Stimulated activated CD4-positive, alpha-beta T cell treated with anti-CD3 and anti-CD28 coated beads, Interleukin-1b, Interleukin-23, amount 100 ng/mL, for 48 hours (primary cell): ENCODE results near the gene CNOT11.
A peak's percentile ranks its signal among the peaks of the same experiment; 100 is the strongest.
"Not testable (repeated sequence)": the region's sequence is repeated elsewhere in the genome, so short reads cannot be mapped to it uniquely, and the experiment has no call there.

Experiments
- DNase-seq: peaks from one replicate; pipeline ENCODE4 v3.0.0-alpha.2; 2020

CNOT11 gene

GRCh38 chr2:101248756-101249155 is 3.9 kb upstream of the CNOT11 start:
- not testable (repeated sequence) for DNase-seq

GRCh38 chr2:101249826-101250225 is 2.9 kb upstream of the CNOT11 start:
- no peak for DNase-seq

GRCh38 chr2:101251246-101251781 is 1.4 kb upstream of the CNOT11 start:
- DNase-seq: not testable (repeated sequence)

GRCh38 chr2:101251844-101252407 is 760 bp upstream of the CNOT11 start:
- DNase-seq: peak; percentile 20

- DNase-seq: peak; percentile 77
These were observed 472 bp downstream of the CNOT11 start for GRCh38 chr2:101253013-101253702.

- no peak for DNase-seq
These were observed 1.2 kb downstream of the CNOT11 start for GRCh38 chr2:101253703-101254450.

GRCh38 chr2:101255501-101255900 is 2.8 kb downstream of the CNOT11 start:
- no peak for DNase-seq

GRCh38 chr2:101256316-101256715 is 3.6 kb downstream of the CNOT11 start:
- DNase-seq: no peak

GRCh38 chr2:101258804-101259203 is 6.1 kb downstream of the CNOT11 start:
- no peak for DNase-seq

GRCh38 chr2:101262142-101262541 is 9.5 kb downstream of the CNOT11 start:
- DNase-seq: no peak

- no peak for DNase-seq
These were observed 10.7 kb downstream of the CNOT11 start for GRCh38 chr2:101263377-101263800.

GRCh38 chr2:101264360-101264939 is 11.8 kb downstream of the CNOT11 start:
- no peak for DNase-seq

- no peak for DNase-seq
These were observed 13.3 kb downstream of the CNOT11 start for GRCh38 chr2:101265893-101266499.

GRCh38 chr2:101267671-101268656 is 15.3 kb downstream of the CNOT11 start:
- DNase-seq: no peak

- no peak for DNase-seq
These were observed 18.1 kb downstream of the CNOT11 start for GRCh38 chr2:101270700-101271259.

- DNase-seq: no peak
These were observed 19.5 kb downstream of the CNOT11 start for GRCh38 chr2:101272045-101272784.

GRCh38 chr2:101273056-101273455 is 20.4 kb downstream of the CNOT11 start:
- DNase-seq: no peak

- DNase-seq: no peak
These were observed 21.5 kb downstream of the CNOT11 start for GRCh38 chr2:101274142-101274541.

- DNase-seq: no peak
These were observed 24.4 kb downstream of the CNOT11 start for GRCh38 chr2:101277111-101277510.

- DNase-seq: no peak
These were observed 26.2 kb downstream of the CNOT11 start for GRCh38 chr2:101278925-101279324.

- no peak for DNase-seq
These were observed 28.8 kb downstream of the CNOT11 start for GRCh38 chr2:101281482-101281881.
